SH-SY5Y (cell line): ENCODE results near the gene TMEM131.

ENCODE experiments used
- GATA2 ChIP-seq: IDR thresholded peaks from 2 replicates; pipeline ENCODE4 v1.6.1; 2011; ENCODE audit warnings: mild to moderate bottlenecking, low read depth, low read length
- GATA3 ChIP-seq: IDR thresholded peaks from 2 replicates; pipeline ENCODE4 v1.6.1; 2011; ENCODE audit warnings: low read depth, mild to moderate bottlenecking, low read length, moderate library complexity

GRCh38 chr2:97999536-97999935, 3.8 kb upstream of the TMEM131 start:
- TF ChIP-seq GATA3 (no peak), GATA2 (no peak)
